CD14-positive monocyte (primary cell): Measurements from ENCODE around the gene CCDC73. TPM values are rescaled to one million over a fixed set of nuclear protein-coding genes. Genes with fewer than 3 reads are reported as not detected.

Experiments
- DNase-seq, 3 donors: peaks; one replicate each; pipeline ENCODE4 v3.0.0-alpha.2; 2011 to 2022
- H2AFZ ChIP-seq: 2 replicates; pipeline ENCODE4 v1.6.0; 2012; ENCODE audit warnings: mild to moderate bottlenecking, low read depth, low read length, inconsistent platforms; ENCODE audit not compliant: insufficient read depth, poor library complexity, severe bottlenecking
- H3K27ac ChIP-seq, 2 donors: 1 replicate in 1 of 2; 2 replicates in 1 of 2; pipeline ENCODE4 v1.5.1; 2012 to 2013; ENCODE audit warnings: low read length in 2 of 2, control low read depth in 1 of 2, inconsistent platforms in 1 of 2, low read depth in 1 of 2, mild to moderate bottlenecking in 1 of 2
- H3K27me3 ChIP-seq, 2 donors: one replicate each; pipeline versions ENCODE4 v1.6.0 to v1.6.1; 2011 to 2013; ENCODE audit warnings: low read length in 2 of 2; ENCODE audit not compliant: control insufficient read depth in 2 of 2, insufficient read depth in 2 of 2
- H3K36me3 ChIP-seq, 2 donors: replicated peaks in 1 of 2; 1 replicate in 1 of 2; 2 replicates in 1 of 2; pipeline versions ENCODE4 v1.5.1 to v1.6.1; 2012 to 2013; ENCODE audit warnings: low read length in 2 of 2, control low read depth in 1 of 2, inconsistent platforms in 1 of 2, mild to moderate bottlenecking in 1 of 2; ENCODE audit not compliant: insufficient read depth in 2 of 2, control insufficient read depth in 1 of 2
- H3K4me1 ChIP-seq, 2 donors: 1 replicate in 1 of 2; 2 replicates in 1 of 2; pipeline versions ENCODE4 v1.5.1 to v1.6.1; 2012 to 2013; ENCODE audit warnings: low read length in 2 of 2, control low read depth in 1 of 2, inconsistent platforms in 1 of 2, mild to moderate bottlenecking in 1 of 2, moderate library complexity in 1 of 2; ENCODE audit not compliant: insufficient read depth in 2 of 2, control insufficient read depth in 1 of 2
- H3K4me2 ChIP-seq: replicated peaks from 2 replicates; pipeline ENCODE3; 2012; ENCODE audit warnings: low read length, moderate library complexity, mild to moderate bottlenecking; ENCODE audit not compliant: poor library complexity, severe bottlenecking; ENCODE audit errors: extremely low read depth
- H3K4me3 ChIP-seq, 3 experiments: fragments of 200-600 bp in 1 of 3; sonication (generic) in 1 of 3; replicated peaks in 1 of 3; 1 replicate in 2 of 3; 2 replicates in 1 of 3; pipeline ENCODE4 v1.5.1; 2011 to 2013; ENCODE audit warnings: low read length in 3 of 3, mild to moderate bottlenecking in 3 of 3, control low read depth in 2 of 3, low read depth in 2 of 3, inconsistent platforms in 1 of 3, moderate library complexity in 1 of 3
- H3K79me2 ChIP-seq: 2 replicates; pipeline ENCODE4 v1.6.0; 2012; ENCODE audit warnings: mild to moderate bottlenecking, control low read depth, inconsistent platforms, low read length, moderate library complexity; ENCODE audit not compliant: insufficient read depth
- H3K9ac ChIP-seq: 2 replicates; pipeline ENCODE4 v1.6.0; 2017; ENCODE audit warnings: low read length, mild to moderate bottlenecking; ENCODE audit not compliant: insufficient read depth, poor library complexity, severe bottlenecking
- H3K9me3 ChIP-seq, 2 donors: replicated peaks in 1 of 2; 1 replicate in 1 of 2; 2 replicates in 1 of 2; pipeline versions ENCODE4 v1.5.1 to v1.6.1; 2012 to 2013; ENCODE audit warnings: low read length in 2 of 2, control low read depth in 1 of 2; ENCODE audit not compliant: control insufficient read depth in 1 of 2, insufficient read depth in 1 of 2
- H4K20me1 ChIP-seq: 2 replicates; pipeline ENCODE4 v1.6.0; 2012; ENCODE audit warnings: mild to moderate bottlenecking, low read length, control low read depth, moderate library complexity; ENCODE audit not compliant: insufficient read depth
- H3K27ac Mint-ChIP-seq, 7 donors: one replicate each; pipeline ENCODE4 v1.8.0; 2020; ENCODE audit warnings: mild to moderate bottlenecking in 7 of 7, mixed read lengths in 7 of 7, moderate library complexity in 6 of 7, inconsistent platforms in 2 of 7
- H3K27me3 Mint-ChIP-seq, 3 donors: one replicate each; pipeline ENCODE4 v1.8.0; 2021 to 2022; ENCODE audit warnings: low read depth in 3 of 3, mild to moderate bottlenecking in 3 of 3, mixed read lengths in 3 of 3, moderate library complexity in 3 of 3, inconsistent platforms in 1 of 3
- H3K36me3 Mint-ChIP-seq, 2 donors: one replicate each; pipeline ENCODE4 v1.8.0; 2020; ENCODE audit warnings: mixed read lengths in 2 of 2, inconsistent platforms in 1 of 2, mild to moderate bottlenecking in 1 of 2
- H3K4me1 Mint-ChIP-seq: one replicate; pipeline ENCODE4 v1.8.0; 2020; ENCODE audit warnings: mild to moderate bottlenecking, mixed read lengths
- H3K4me3 Mint-ChIP-seq, 2 donors: one replicate each; pipeline ENCODE4 v1.8.0; 2020; ENCODE audit warnings: mild to moderate bottlenecking in 2 of 2, mixed read lengths in 2 of 2, moderate library complexity in 1 of 2
- H3K9me3 Mint-ChIP-seq, 7 donors: one replicate each; pipeline ENCODE4 v1.8.0; 2020 to 2022; ENCODE audit warnings: mixed read lengths in 7 of 7, mild to moderate bottlenecking in 6 of 7, moderate library complexity in 6 of 7, inconsistent platforms in 2 of 7
- WGBS: methylation state at CpG from one replicate; pipeline ENCODE4 v1.1.5; 2013; ENCODE audit warnings: missing lambda C conversion rate; ENCODE audit not compliant: insufficient coverage; 5-methylcytosine and 5-hydroxymethylcytosine counted together
- intact Hi-C, 2 donors: fragments of 100-400 bp; cut with micrococcal nuclease; formaldehyde crosslinking; loops; one replicate each; pipeline versions ENCODE4 v1.15.0 to v1.15.1; 2023
- polyA plus RNA-seq, 3 donors: library from polyadenylated mRNA; depleted of rRNA in 1 of 3; unstranded in 2 of 3; stranded (reverse) in 1 of 3; fragments of 300-500 nt in 2 of 3; fragments of >200 nt in 1 of 3; fragmentation: Illumina TruSeq in 2 of 3; gene quantifications; 1 replicate in 2 of 3; 2 replicates in 1 of 3; pipeline ENCODE4 v1.2.3, GENCODE V29; 2012 to 2021
- TF ChIP-seq, protein P1 (sequence below): fragments of 200-600 bp; IDR thresholded peaks from one replicate; pipeline ENCODE4 v1.8.0; 2022; ENCODE audit warnings: antibody characterized with exemption, mild to moderate bottlenecking

The CCDC73 gene
- polyA plus RNA-seq, 3 donors = 0.03 to 0.09 TPM; not detected in 1

- Histone ChIP-seq H3K4me1 (no peaks in the 10 kb centered on the region), H3K79me2 (no peaks in the 10 kb centered on the region), H2AFZ (no peak overlapping the region), H3K36me3 (no peaks in the 10 kb centered on the region), H3K27ac (no peak overlapping the region), H3K4me3 (no peak overlapping the region), H3K27me3 (no peaks in the 10 kb centered on the region), H3K4me2 (no peak overlapping the region), H3K9me3 (no peaks in the 10 kb centered on the region), H3K9ac (no peak overlapping the region), H4K20me1 (no peaks in the 10 kb centered on the region)
- DNase-seq = no peak
- intact Hi-C loops = no loop called here
- Mint-ChIP-seq H3K27me3 (peaks cover 2 to 9% (median 6%) of the 10 kb centered on the region in 3 donors), H3K4me3 (no peak overlapping the region), H3K36me3 (no peaks in the 10 kb centered on the region), H3K4me1 (peaks cover 5% of the 10 kb centered on the region), H3K27ac (no peak overlapping the region), H3K9me3 (peaks cover 0 to 2% (median 0%) of the 10 kb centered on the region in 7 donors)
- no CpG with 5 or more reads among the region's 1 CpG for WGBS
- TF ChIP-seq, protein P1, sequence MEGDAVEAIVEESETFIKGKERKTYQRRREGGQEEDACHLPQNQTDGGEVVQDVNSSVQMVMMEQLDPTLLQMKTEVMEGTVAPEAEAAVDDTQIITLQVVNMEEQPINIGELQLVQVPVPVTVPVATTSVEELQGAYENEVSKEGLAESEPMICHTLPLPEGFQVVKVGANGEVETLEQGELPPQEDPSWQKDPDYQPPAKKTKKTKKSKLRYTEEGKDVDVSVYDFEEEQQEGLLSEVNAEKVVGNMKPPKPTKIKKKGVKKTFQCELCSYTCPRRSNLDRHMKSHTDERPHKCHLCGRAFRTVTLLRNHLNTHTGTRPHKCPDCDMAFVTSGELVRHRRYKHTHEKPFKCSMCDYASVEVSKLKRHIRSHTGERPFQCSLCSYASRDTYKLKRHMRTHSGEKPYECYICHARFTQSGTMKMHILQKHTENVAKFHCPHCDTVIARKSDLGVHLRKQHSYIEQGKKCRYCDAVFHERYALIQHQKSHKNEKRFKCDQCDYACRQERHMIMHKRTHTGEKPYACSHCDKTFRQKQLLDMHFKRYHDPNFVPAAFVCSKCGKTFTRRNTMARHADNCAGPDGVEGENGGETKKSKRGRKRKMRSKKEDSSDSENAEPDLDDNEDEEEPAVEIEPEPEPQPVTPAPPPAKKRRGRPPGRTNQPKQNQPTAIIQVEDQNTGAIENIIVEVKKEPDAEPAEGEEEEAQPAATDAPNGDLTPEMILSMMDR = no peak
These were observed 218.0 kb downstream of the CCDC73 start for GRCh38 chr11:32576456-32576855.

GRCh38 chr11:32575070-32575469 lies 219.4 kb downstream of the CCDC73 start:
- Histone ChIP-seq H3K4me1 (no peaks in the 10 kb centered on the region), H3K36me3 (no peaks in the 10 kb centered on the region), H4K20me1 (no peaks in the 10 kb centered on the region), H3K27me3 (no peaks in the 10 kb centered on the region), H3K79me2 (no peaks in the 10 kb centered on the region), H3K4me2 (no peak overlapping the region), H3K4me3 (no peak overlapping the region), H3K9ac (no peak overlapping the region), H2AFZ (no peak overlapping the region), H3K27ac (no peak overlapping the region), H3K9me3 (no peaks in the 10 kb centered on the region)
- Mint-ChIP-seq H3K9me3 (no peaks in the 10 kb centered on the region), H3K4me1 (peaks cover 5% of the 10 kb centered on the region), H3K27ac (no peak overlapping the region), H3K27me3 (peaks cover 2 to 10% (median 6%) of the 10 kb centered on the region in 3 donors), H3K4me3 (no peak overlapping the region), H3K36me3 (no peaks in the 10 kb centered on the region)
- intact Hi-C loops = no loop called here
- WGBS = 88% methylated on average over 1 of the region's 2 CpGs
- no peak for DNase-seq
- TF ChIP-seq, protein P1 = no peak
